KBM-7 (cell line): ENCODE data around the gene MAP2K5.
A peak's percentile ranks its signal among the peaks of the same experiment; 100 is the strongest.

ENCODE experiments used
- DNase-seq: peaks from one replicate; pipeline ENCODE4 v3.0.0-alpha.2; 2015
- in situ Hi-C: fragments of 300-500 bp; cut with MboI; formaldehyde crosslinking; loops from 2 replicates; pipeline ENCODE4 v1.14.3; 2020; ENCODE audit warnings: low sequenced_read_pairs, low pct_unique_long_range_greater_than_20kb, mixed read lengths

Gene MAP2K5

GRCh38 chr15:67551207-67551743 is 8.8 kb downstream of the MAP2K5 start:
- in situ Hi-C loops = no loop called here
- DNase-seq = peak; percentile 61

DNA sequence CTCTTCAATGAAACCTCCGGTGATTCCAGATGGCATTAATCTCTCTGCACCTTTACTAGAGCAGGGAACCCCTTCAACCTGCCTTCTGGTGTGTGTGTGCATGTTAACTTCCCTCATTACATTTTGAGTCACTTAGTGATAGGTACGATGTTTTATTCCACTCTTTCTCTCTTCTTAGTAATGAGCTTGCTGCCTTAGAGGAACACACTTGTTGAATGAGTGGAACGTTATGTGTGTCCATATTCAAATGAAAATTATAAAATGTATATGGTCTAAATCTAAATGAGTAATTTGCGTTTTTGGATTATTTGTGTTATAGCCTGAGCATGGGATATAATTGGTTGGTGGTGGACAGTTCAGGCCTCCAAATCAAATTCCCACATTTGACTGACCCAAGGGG is 12.1 kb downstream of the MAP2K5 start:
- DNase-seq = no peak
- in situ Hi-C loops = no loop called here

GRCh38 chr15:67556976-67557570 is 14.6 kb downstream of the MAP2K5 start:
- in situ Hi-C loops = no loop called here
- DNase-seq = no peak

DNA sequence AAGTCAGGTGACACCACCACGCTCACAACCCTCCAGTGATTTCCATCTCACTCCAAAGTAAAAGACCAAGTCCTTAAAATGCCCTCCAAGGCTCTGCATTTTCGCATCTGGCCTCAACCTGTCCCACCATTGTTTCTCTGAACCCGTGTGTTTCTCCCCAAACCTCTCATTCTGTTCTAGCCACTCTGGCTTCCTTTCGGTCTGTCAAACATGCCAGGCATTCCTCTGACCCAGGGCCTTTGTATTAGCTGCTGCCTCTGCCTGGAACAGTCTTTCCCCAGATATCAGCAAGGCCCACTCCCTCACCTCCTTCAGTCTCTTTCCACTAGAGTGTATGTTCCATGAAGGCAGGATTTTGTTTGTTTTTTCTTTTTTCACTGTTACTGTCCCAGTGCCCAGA is 16.0 kb downstream of the MAP2K5 start:
- in situ Hi-C loops = no loop called here
- DNase-seq = no peak

GRCh38 chr15:67559158-67559557 is 16.7 kb downstream of the MAP2K5 start:
- in situ Hi-C loops = no loop called here
- DNase-seq = no peak

DNA sequence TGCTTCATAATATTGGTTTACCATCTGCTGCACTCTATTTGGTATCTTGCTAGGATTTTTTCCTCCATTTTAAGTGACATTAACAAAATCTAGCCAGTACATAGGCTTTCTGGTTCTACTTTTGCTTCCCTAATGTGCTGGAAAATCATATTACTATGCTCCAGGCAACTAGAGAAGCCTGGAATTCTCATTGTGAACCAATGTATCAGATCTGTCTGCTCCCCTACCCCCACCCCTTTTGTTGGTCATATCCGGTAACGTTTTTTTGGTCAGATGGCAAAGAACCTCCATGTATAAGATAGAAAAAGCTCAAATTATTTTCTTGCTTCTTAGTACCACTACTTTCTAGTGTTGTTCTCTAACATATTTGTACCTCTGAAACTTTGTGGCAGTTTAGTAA is 17.1 kb downstream of the MAP2K5 start:
- in situ Hi-C loops = no loop called here
- no peak for DNase-seq

GRCh38 chr15:67560320-67560719 is 17.8 kb downstream of the MAP2K5 start:
- DNase-seq = no peak
- in situ Hi-C loops = no loop called here

DNA sequence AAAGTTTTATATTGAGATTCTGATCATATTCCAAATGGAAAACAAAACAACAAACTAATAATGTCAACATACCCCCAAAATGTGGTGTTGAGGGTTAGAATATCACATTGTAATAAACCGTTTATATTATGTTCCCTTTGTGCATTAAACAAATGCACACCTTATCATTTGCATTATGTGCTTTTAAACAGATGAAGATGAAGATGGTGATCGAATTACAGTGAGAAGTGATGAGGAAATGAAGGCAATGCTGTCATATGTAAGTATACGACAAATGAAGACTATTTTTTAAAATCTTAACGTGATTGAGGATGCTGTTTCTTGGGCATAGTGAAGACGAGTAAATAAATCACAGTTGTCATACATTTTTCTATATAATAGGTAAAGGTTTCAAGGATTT is 20.6 kb downstream of the MAP2K5 start:
- in situ Hi-C loops = no loop called here
- DNase-seq = no peak

DNA sequence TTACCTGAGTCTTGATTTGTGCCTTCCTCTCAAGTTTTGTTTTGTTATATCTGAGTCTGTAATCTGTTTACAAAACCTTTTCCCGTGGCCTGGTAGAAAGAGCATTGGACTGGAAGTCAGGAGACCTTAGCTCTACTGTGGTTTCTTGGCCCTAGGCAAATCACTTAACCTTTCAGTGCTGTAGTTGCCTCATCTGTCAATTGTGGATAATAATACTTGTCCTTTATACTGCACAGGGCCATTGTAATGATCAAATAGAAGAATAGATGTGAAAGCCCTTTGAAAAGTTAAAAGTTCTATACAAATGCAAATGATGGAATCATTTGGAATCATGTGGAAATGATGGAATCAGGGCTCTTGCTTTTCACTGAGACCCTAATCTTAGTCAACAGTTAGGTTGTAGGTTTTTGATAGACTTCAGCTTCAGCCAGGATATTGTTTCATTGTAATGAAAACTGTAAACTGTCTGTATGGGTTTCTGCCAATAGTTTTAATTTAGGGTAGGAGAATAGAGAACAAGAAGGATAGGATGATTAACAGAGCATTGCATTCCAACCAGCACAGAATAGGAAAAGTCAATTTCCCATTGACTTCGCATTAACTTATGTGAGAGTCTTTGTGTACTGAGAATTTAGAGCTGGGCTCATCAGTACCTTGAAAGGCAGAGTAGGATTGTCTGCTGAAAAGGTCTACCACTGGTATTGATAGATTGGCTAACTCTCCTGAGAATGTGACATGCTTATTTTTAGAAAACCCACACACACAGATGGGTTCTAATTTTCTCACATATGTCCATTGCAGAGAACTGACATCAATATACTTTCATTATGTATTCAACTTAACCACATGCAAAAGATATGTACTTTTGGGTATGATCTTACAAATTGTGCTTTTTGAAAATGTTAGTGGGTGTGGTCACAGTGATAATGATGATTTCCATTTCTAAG is 21.8 kb downstream of the MAP2K5 start:
- DNase-seq = no peak
- in situ Hi-C loops = no loop called here

GRCh38 chr15:67564968-67565345 is 22.5 kb downstream of the MAP2K5 start:
- in situ Hi-C loops = no loop called here
- peak; percentile 92 for DNase-seq

DNA sequence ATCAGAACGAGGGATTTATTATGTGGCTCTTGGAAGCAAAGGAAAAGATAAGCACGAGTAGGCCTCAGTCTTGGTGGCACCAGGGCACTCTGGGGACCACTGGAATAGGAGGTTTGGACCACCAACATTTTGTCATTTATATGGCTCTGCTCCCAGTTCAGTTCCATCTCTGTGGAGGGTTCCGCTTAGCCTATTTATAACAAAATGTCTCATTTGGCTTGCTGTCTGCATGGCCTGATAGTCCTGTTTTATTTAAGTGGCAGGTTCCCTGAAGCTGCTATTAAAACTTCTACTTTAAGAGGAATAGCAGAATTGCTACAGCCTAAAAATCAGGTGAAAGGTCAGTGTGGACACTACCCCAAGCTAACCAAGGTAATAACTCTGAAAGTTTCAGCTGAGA is 27.2 kb downstream of the MAP2K5 start:
- no peak for DNase-seq
- in situ Hi-C loops = no loop called here

GRCh38 chr15:67570875-67571647 is 28.6 kb downstream of the MAP2K5 start:
- in situ Hi-C loops = no loop called here
- no peak for DNase-seq

DNA sequence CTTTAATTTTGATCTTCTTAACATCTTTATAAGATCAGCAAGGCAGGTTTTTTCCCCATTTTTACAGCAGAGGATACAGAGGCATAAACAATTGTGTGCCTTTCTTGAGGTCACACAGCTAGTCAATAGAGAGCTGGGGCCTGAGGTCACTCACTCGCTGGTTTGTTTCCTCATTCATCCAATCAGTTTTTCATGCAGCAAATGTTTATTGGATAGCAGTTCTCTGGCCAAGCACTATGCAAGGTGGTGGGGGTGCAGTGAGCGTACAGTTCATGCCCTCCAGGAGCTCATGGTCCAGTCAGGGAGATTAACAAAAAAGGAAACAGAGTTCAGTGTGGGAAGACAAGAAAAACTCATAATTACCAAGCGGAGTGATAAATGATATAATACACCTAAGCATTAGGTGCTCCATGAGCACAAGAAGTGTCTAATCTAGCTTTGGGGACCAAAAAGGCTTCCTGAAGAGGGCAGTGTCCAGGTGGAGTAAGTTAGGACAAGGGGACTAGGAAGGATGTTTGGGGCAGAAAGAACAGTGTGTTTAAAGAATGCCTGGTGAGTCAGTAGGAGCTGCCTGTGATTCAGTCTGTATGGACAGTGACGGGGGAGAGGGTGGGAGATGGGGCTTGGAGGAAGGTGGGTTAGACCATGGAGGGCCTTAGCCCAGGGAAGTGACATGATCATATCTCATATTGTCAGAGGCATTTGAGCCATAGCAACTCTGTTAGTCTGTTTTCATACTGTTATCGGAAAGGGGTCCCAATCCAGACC is 29.3 kb downstream of the MAP2K5 start:
- in situ Hi-C loops = no loop called here
- DNase-seq = no peak

- in situ Hi-C loops = no loop called here
- peak; percentile 32 for DNase-seq
These were observed 30.7 kb downstream of the MAP2K5 start for GRCh38 chr15:67573194-67573593.

GRCh38 chr15:67575039-67575502 is 32.6 kb downstream of the MAP2K5 start:
- in situ Hi-C loops = no loop called here

GRCh38 chr15:67578020-67578600 is 35.6 kb downstream of the MAP2K5 start:
- no peak for DNase-seq
- in situ Hi-C loops = no loop called here

More at GRCh38 chr15:67575039-67575502, 32.6 kb downstream of the MAP2K5 start:
- peak; percentile 40 for DNase-seq

DNA sequence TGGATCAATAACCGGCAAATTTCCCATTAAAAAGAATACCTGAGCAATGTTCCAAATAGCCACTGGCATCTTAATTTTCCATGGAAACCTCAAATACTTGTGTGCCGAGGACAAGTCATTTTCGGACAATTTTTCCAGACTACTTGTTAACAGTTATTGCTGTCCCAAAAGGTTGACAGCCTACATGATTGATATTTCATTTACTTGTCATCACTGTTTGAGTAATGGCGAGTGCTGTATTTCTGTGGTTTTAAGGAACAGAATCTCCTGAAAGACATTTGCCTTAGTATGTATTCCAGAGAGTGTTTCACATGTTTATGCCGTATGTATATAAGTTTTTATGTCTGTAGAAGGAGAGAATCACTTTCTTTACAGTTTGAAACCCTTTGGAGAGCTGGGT is 36.7 kb downstream of the MAP2K5 start:
- in situ Hi-C loops = no loop called here
- DNase-seq = no peak

DNA sequence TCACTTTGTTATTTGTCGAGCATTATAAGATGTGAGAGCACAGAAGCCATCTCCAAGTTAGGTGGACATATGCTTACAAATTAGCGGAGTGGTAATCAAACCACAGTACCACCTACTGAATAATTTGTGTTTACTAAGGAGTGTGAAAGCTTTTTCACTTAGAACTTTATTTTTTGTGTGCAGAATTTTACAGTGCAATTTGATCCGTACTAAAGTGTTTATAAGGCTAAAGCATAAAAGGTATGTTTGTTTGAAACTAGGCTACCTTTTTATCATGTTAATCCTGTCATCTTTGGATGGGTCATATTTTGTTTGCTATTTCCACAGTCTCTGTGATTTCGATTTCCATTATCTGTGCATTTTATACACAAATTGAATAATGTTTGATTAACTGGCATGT is 37.5 kb downstream of the MAP2K5 start:
- DNase-seq = no peak
- in situ Hi-C loops = no loop called here

GRCh38 chr15:67584157-67584556 is 41.7 kb downstream of the MAP2K5 start:
- in situ Hi-C loops = no loop called here
- DNase-seq = no peak
